ENCODE results near the gene CCDC57. TPM values are rescaled to one million over a fixed set of nuclear protein-coding genes. Genes with fewer than 3 reads are reported as not detected.
A peak's percentile ranks its signal among the peaks of the same experiment; 100 is the strongest.

The CCDC57 gene
- total and polyA plus RNA-seq, 9 of the 15 experiments (the other 6 are each of a cell fraction or from before 2014, with no cell fraction given), result 0.83 to 36.2 (median 13.6) TPM

- no peak for TF ChIP-seq AFF4 (CRISPR knock-in tag; IDR thresholded peaks at IDR 0.05)
- no peak for TF ChIP-seq ZBED1 (IDR thresholded peaks at IDR 0.05)
- no peak for TF ChIP-seq SRSF3 (IDR thresholded peaks at IDR 0.05; ENCODE audit: insufficient read depth, low read length)
- no peak for TF ChIP-seq SMAD3 (CRISPR knock-in tag; conservative IDR thresholded peaks at IDR 0.05)
- 0 out of 4 replicates have a peak, but pooled peaks of 1 of the 2 experiments have one; percentile 20 for TF ChIP-seq MNT (conservative IDR thresholded peaks at IDR 0.05)
- TF ChIP-seq XRCC5 (IDR thresholded peaks at IDR 0.05; ENCODE audit: low read depth, low read length), result no peak
- peak; percentile 43; the same call in 1 of the 2 replicates for TF ChIP-seq ZNF584 (CRISPR knock-in tag; IDR thresholded peaks at IDR 0.05; ENCODE audit: low read depth)
- peak in 1 of 2 experiments; percentile 61; a peak in 1 of 4 replicates for TF ChIP-seq KDM1A (IDR thresholded peaks at IDR 0.05)
- no peak for TF ChIP-seq CBX8 (IDR thresholded peaks at IDR 0.05; ENCODE audit: borderline replicate concordance, extremely low read depth, low read depth, low read length, poor library complexity, severe bottlenecking)
- TF ChIP-seq ZNF12 (CRISPR knock-in tag; IDR thresholded peaks at IDR 0.05), result no peak
- TF ChIP-seq FIP1L1 (IDR thresholded peaks at IDR 0.05; ENCODE audit: low read depth, low read length, poor library complexity, severe bottlenecking), result no peak
- TF ChIP-seq MAZ (CRISPR knock-in tag; conservative IDR thresholded peaks at IDR 0.05 in 1 of 2, IDR thresholded peaks at IDR 0.05 in 1 of 2), result no peak; a peak in 1 of 4 replicates
- TF ChIP-seq CTCF (IDR thresholded peaks at IDR 0.05 in 2 of 3, conservative IDR thresholded peaks at IDR 0.05 in 1 of 3; ENCODE audit: insufficient read depth in 2 of 3, low read depth in 1 of 3, low read length in 3 of 3), result no peak; a peak in 1 of 6 replicates
- no peak for TF ChIP-seq ELF1 (tag; IDR thresholded peaks at IDR 0.05)
- no peak for TF ChIP-seq RBM22 (IDR thresholded peaks at IDR 0.05; ENCODE audit: low read depth, low read length, poor library complexity, severe bottlenecking)
- peak; percentile 51; the same call in 1 of the 2 replicates for TF ChIP-seq CXXC5 (CRISPR knock-in tag; IDR thresholded peaks at IDR 0.05)
- TF ChIP-seq ELF2 (CRISPR knock-in tag; IDR thresholded peaks at IDR 0.05), result no peak
- TF ChIP-seq ESRRB (CRISPR knock-in tag; IDR thresholded peaks at IDR 0.05; ENCODE audit: borderline replicate concordance), result no peak
Measured at GRCh38 chr17:82103553-82104451, 108.8 kb downstream of the CCDC57 start (continued).
